ENCODE results near the gene TTC9C. TPM values are rescaled to one million over a fixed set of nuclear protein-coding genes. Genes with fewer than 3 reads are reported as not detected.
A peak's percentile ranks its signal among the peaks of the same experiment; 100 is the strongest.

The TTC9C gene
- total and polyA plus RNA-seq, 7 experiments from 2014 or later = 12.0 to 53.0 (median 29.3) TPM

DNA sequence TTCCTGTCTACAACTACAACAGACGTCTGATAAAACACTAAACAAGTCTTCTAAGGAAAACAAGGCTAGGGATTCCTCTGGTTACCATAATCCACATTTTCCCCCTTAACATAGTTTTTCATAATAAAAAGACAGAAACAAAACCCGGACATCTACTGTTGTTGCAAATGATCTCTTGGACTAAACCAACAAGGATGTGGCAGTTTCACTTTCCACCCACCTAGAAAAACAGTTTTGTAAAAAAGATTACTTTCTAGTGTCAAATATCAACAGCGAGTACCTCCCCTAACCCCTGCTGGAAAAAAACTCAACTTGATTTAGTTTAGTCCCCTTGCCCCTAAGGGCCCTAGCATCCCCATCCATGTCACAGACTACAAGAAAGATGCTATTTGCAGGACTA lies 15.4 kb upstream of the TTC9C start:
- Mint-ChIP-seq H3K27me3 (no peaks in the 10 kb centered on the region), H3K4me3 (peak overlapping the region in 4 of 10 donors; percentile 29 to 76 (median 48)), H3K9me3 (peaks cover 0 to 4% (median 0%) of the 10 kb centered on the region in 11 donors), H3K27ac (peak overlapping the region; percentile 51 to 94 (median 72)), H3K36me3 (peaks cover 8 to 56% (median 29%) of the 10 kb centered on the region in 5 donors), H3K4me1 (peaks cover 8 to 77% (median 55%) of the 10 kb centered on the region in 7 donors)
- Histone ChIP-seq H3K4me3 (ENCODE audit: low read length) (no peak overlapping the region), H3K4me1 (ENCODE audit: control insufficient read depth in 2 of 2, insufficient read depth in 2 of 2, low read length in 2 of 2) (peaks cover 21 to 32% of the 10 kb centered on the region in 2 donors), H3K27ac (ENCODE audit: low read depth, low read length) (no peak overlapping the region), H3K27me3 (ENCODE audit: control insufficient read depth in 2 of 2, insufficient read depth in 2 of 2, low read length in 2 of 2) (no peaks in the 10 kb centered on the region), H3K9me3 (ENCODE audit: control insufficient read depth in 2 of 3, low read length in 3 of 3) (no peaks in the 10 kb centered on the region), H3K36me3 (ENCODE audit: control insufficient read depth in 2 of 3, insufficient read depth in 3 of 3, low read length in 3 of 3) (peaks cover 28 to 53% (median 29%) of the 10 kb centered on the region in 3 experiments)
- intact Hi-C loops (cut with micrococcal nuclease) = no loop called here
- DNase-seq = no peak
- no peak for ATAC-seq
- POLR2A ChIA-PET = interaction anchor here (0.8 to 13.6 kb wide), 2 partner anchors 10 to 27 kb away, joined by 3 to 347 read pairs; partner anchors contain the start of genes HNRNPUL2 and TTC9C
- CTCF ChIA-PET = interaction anchor here (0.6 to 1.0 kb wide), 2 partner anchors 19 to 57 kb away, joined by 3 read pairs; no protein-coding TSS in a partner anchor

- Histone ChIP-seq H3K27ac (ENCODE audit: low read depth, low read length) (peak overlapping the region; percentile 22), H3K9me3 (ENCODE audit: control insufficient read depth in 2 of 3, low read length in 3 of 3) (no peaks in the 10 kb centered on the region), H3K36me3 (ENCODE audit: control insufficient read depth in 2 of 3, insufficient read depth in 3 of 3, low read length in 3 of 3) (peaks cover 33 to 57% (median 34%) of the 10 kb centered on the region in 3 experiments), H3K27me3 (ENCODE audit: control insufficient read depth in 2 of 2, insufficient read depth in 2 of 2, low read length in 2 of 2) (no peaks in the 10 kb centered on the region), H3K4me3 (ENCODE audit: low read length) (no peak overlapping the region), H3K4me1 (ENCODE audit: control insufficient read depth in 2 of 2, insufficient read depth in 2 of 2, low read length in 2 of 2) (peaks cover 18 to 27% of the 10 kb centered on the region in 2 donors)
- Mint-ChIP-seq H3K4me3 (peak overlapping the region in 1 of 10 donors; percentile 76), H3K4me1 (peaks cover 11 to 77% (median 55%) of the 10 kb centered on the region in 7 donors), H3K27ac (peak overlapping the region in 8 of 9 donors; percentile 51 to 94 (median 74)), H3K36me3 (peaks cover 8 to 61% (median 34%) of the 10 kb centered on the region in 5 donors), H3K27me3 (no peaks in the 10 kb centered on the region), H3K9me3 (peaks cover 0 to 4% (median 0%) of the 10 kb centered on the region in 11 donors)
- ATAC-seq = no peak
- intact Hi-C loops (cut with micrococcal nuclease) = no loop called here
- CTCF ChIA-PET = interaction anchor here (1.0 kb wide), 1 partner anchor 19 kb away, joined by 3 read pairs; no protein-coding TSS in a partner anchor
- DNase-seq = no peak
- POLR2A ChIA-PET = interaction anchor here (0.6 to 13.6 kb wide), 4 partner anchors 10 to 59 kb away, joined by 3 to 347 read pairs (median 4); partner anchors contain the start of genes HNRNPUL2, TTC9C and ZBTB3
Measured at GRCh38 chr11:62713343-62713742, 14.9 kb upstream of the TTC9C start.

DNA sequence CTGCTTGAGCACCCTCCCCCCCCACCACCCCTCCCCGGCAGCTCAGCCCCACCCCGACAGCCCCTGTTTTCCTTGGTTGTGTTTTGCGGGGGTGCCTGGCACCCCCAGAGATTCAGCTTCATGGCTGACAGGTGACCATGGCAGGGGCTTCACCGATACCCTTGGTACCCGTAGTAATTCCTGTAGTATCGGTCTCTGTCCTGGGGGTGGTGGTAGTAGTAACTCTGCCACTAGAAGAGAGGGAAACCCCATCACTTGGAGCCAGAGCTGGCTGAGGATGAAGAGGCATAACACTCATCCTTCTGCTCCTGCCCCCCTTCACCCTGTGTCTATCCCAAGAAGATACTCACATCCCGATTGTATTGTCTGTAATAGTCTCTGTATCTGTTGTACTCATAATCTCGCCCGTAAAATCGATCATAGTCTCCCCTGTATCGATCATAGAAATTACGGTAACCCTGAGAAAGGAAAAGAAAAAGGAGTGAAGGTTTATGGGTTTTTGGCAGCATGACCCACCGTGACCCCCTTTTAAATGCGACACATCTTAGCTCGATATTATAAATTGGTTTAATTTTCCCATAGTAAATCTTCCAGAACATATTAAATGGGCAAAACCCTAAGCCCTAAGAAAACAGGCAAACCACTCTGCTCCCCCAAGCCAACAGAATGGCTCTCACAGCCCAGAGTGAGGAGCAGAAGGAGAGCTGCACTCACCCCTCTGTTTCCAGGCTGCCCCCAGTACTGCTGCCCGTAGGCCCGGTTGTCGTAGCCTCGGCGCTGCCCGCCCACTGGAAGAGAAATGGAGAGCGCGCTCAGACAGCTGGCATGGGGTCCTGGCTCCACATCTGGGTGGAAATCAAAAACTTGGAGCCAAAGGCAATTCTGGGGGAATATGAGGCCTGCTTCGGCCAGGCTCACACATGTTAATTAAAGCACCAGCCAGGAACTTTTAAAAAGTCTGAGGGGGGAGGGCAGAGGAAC lies 12.8 kb upstream of the TTC9C start:
- Mint-ChIP-seq H3K4me3 (peak overlapping the region in 1 of 10 donors; percentile 33), H3K36me3 (peaks cover 8 to 65% (median 47%) of the 10 kb centered on the region in 5 donors)

GRCh38 chr11:62716206-62716605 lies 12.1 kb upstream of the TTC9C start:
- peaks cover 0 to 11% of the 10 kb centered on the region in 2 donors for H3K4me1 ChIP-seq (ENCODE audit: control insufficient read depth in 2 of 2, insufficient read depth in 2 of 2, low read length in 2 of 2)
- H3K36me3 Mint-ChIP-seq = peaks cover 8 to 64% (median 48%) of the 10 kb centered on the region in 5 donors
- intact Hi-C loops (cut with micrococcal nuclease) = no loop called here
- H3K27me3 ChIP-seq (ENCODE audit: control insufficient read depth in 2 of 2, insufficient read depth in 2 of 2, low read length in 2 of 2) = no peaks in the 10 kb centered on the region
- peaks cover 7 to 69% (median 54%) of the 10 kb centered on the region in 7 donors for H3K4me1 Mint-ChIP-seq
- peak overlapping the region; percentile 52 for H3K27ac ChIP-seq (ENCODE audit: low read depth, low read length)
- H3K9me3 ChIP-seq (ENCODE audit: control insufficient read depth in 2 of 3, low read length in 3 of 3) = no peaks in the 10 kb centered on the region
- peak overlapping the region in 7 of 9 donors; percentile 22 to 86 (median 70) for H3K27ac Mint-ChIP-seq
- peaks cover 46 to 85% (median 53%) of the 10 kb centered on the region in 3 experiments for H3K36me3 ChIP-seq (ENCODE audit: control insufficient read depth in 2 of 3, insufficient read depth in 3 of 3, low read length in 3 of 3)
- no peak for DNase-seq
- no peak overlapping the region for H3K4me3 ChIP-seq (ENCODE audit: low read length)
- H3K27me3 Mint-ChIP-seq = no peaks in the 10 kb centered on the region
- ChIA-PET CTCF (no interaction called here), POLR2A (interaction anchor here (0.6 to 17.5 kb wide), 9 partner anchors 6 to 125 kb away, joined by 3 to 347 read pairs (median 6); partner anchors contain the start of genes B3GAT3, BSCL2, C11orf98 and CSKMT)
- H3K9me3 Mint-ChIP-seq = no peaks in the 10 kb centered on the region
- H3K4me3 Mint-ChIP-seq = no peak overlapping the region
- no peak for ATAC-seq

More for the DNA sequence above, 12.8 kb upstream of the TTC9C start:
- ATAC-seq (no peak), DNase-seq (no peak)
- H3K27ac ChIP-seq (ENCODE audit: low read depth, low read length) = peak overlapping the region; percentile 52
- no peaks in the 10 kb centered on the region for H3K27me3 ChIP-seq (ENCODE audit: control insufficient read depth in 2 of 2, insufficient read depth in 2 of 2, low read length in 2 of 2)
- H3K9me3 ChIP-seq (ENCODE audit: control insufficient read depth in 2 of 3, low read length in 3 of 3) = no peaks in the 10 kb centered on the region
- Mint-ChIP-seq H3K27ac (peak overlapping the region in 7 of 9 donors; percentile 32 to 86 (median 62)), H3K9me3 (no peaks in the 10 kb centered on the region), H3K27me3 (no peaks in the 10 kb centered on the region), H3K4me1 (peaks cover 7 to 68% (median 50%) of the 10 kb centered on the region in 7 donors)
- CTCF ChIA-PET = no interaction called here
- H3K4me1 ChIP-seq (ENCODE audit: control insufficient read depth in 2 of 2, insufficient read depth in 2 of 2, low read length in 2 of 2) = peaks cover 3 to 13% of the 10 kb centered on the region in 2 donors
- H3K36me3 ChIP-seq (ENCODE audit: control insufficient read depth in 2 of 3, insufficient read depth in 3 of 3, low read length in 3 of 3) = peaks cover 39 to 78% (median 46%) of the 10 kb centered on the region in 3 experiments
- intact Hi-C loops (cut with micrococcal nuclease) = no loop called here
- no peak overlapping the region for H3K4me3 ChIP-seq (ENCODE audit: low read length)
- POLR2A ChIA-PET = interaction anchor here (0.6 to 17.5 kb wide), 12 partner anchors 5 to 163 kb away, joined by 3 to 347 read pairs (median 6); partner anchors contain the start of genes B3GAT3, BSCL2, C11orf98 and CSKMT

DNA sequence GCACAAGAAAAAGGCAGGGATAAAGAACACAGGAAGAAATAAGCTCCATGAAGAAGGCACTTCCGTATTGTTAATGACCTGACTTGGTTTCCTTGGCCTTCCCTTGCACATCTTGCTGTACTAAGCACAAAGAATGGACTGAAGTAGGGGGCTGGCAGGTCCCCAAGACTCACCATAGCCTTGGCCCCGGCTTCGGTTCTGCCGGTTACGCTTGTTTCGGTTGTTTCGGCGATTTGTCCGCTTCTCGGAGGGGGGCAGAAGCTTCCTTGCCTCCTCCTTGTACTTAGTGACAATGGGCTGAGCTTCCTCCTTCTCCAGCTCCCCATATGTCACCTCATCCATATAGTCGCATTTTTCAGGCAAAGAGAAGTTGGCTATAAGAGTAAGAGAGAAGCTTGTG lies 11.5 kb upstream of the TTC9C start:
- Mint-ChIP-seq H3K4me3 (no peak overlapping the region), H3K27me3 (no peaks in the 10 kb centered on the region), H3K27ac (peak overlapping the region in 6 of 9 donors; percentile 14 to 56 (median 42)), H3K9me3 (no peaks in the 10 kb centered on the region), H3K4me1 (peaks cover 7 to 70% (median 56%) of the 10 kb centered on the region in 7 donors), H3K36me3 (peaks cover 8 to 64% (median 50%) of the 10 kb centered on the region in 5 donors)
- ATAC-seq = no peak
- peaks cover 0 to 11% of the 10 kb centered on the region in 2 donors for H3K4me1 ChIP-seq (ENCODE audit: control insufficient read depth in 2 of 2, insufficient read depth in 2 of 2, low read length in 2 of 2)
- peaks cover 52 to 87% (median 59%) of the 10 kb centered on the region in 3 experiments for H3K36me3 ChIP-seq (ENCODE audit: control insufficient read depth in 2 of 3, insufficient read depth in 3 of 3, low read length in 3 of 3)
- CTCF ChIA-PET = no interaction called here
- no peaks in the 10 kb centered on the region for H3K27me3 ChIP-seq (ENCODE audit: control insufficient read depth in 2 of 2, insufficient read depth in 2 of 2, low read length in 2 of 2)
- H3K9me3 ChIP-seq (ENCODE audit: control insufficient read depth in 2 of 3, low read length in 3 of 3) = no peaks in the 10 kb centered on the region
- intact Hi-C loops (cut with micrococcal nuclease) = no loop called here
- no peak for DNase-seq
- no peak overlapping the region for H3K4me3 ChIP-seq (ENCODE audit: low read length)
- peak overlapping the region; percentile 52 for H3K27ac ChIP-seq (ENCODE audit: low read depth, low read length)
- POLR2A ChIA-PET = interaction anchor here (2.0 to 17.5 kb wide), 4 partner anchors 6 to 124 kb away, joined by 7 to 347 read pairs (median 177); partner anchors contain the start of genes B3GAT3, BSCL2, GNG3 and HNRNPUL2

Data from naive thymus-derived CD4-positive, alpha-beta T cell (primary cell).